Measurements from ENCODE around the gene DXO.
"Not testable (repeated sequence)": the region's sequence is repeated elsewhere in the genome, so short reads cannot be mapped to it uniquely, and the experiment has no call there.

DNA sequence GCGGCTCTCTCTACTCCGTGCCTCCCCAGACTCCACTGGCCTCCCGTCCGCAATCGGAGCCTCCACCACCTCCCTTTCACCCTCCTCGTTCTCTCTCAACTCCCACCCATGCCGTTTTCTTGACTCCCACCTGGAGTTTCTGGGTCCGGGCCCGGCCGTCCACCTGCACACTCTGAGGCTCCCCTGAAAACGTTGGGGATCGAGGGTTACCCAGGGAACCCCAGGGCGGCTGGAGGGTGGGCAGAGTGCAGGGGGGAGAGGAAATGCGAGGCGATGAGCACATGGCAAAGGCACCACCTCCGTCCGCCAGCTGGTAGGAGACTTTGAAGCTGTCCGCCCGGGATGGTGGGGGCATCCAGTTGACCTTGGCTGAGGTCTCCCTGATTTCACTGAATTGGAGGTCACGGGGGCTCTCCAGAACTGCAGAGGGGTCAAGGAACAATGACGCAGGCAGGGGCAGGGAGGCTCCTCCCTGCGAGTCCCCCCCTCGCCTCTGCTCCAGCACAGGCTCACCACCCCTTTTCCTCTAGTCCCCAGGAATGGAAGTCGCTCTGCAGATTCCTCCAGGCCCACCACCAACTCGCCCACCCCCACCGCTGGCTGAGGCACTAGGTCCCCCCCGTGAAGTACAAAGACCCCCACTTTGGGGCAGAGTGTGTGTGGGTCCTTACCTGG lies 39.1 kb upstream of the DXO start:
- not testable (repeated sequence) for TF ChIP-seq POLR2A, CTCF (IDR thresholded peaks at IDR 0.05)
